AG08396 (cell line): ENCODE measurements around the gene ARL16.
"Not testable (repeated sequence)": the region's sequence is repeated elsewhere in the genome, so short reads cannot be mapped to it uniquely, and the experiment has no call there.

Experiments
- DNase-seq: peaks from one replicate; pipeline ENCODE4 v3.0.0; 2012; ENCODE audit warnings: low spot score, mixed read lengths

ARL16 gene

DNA sequence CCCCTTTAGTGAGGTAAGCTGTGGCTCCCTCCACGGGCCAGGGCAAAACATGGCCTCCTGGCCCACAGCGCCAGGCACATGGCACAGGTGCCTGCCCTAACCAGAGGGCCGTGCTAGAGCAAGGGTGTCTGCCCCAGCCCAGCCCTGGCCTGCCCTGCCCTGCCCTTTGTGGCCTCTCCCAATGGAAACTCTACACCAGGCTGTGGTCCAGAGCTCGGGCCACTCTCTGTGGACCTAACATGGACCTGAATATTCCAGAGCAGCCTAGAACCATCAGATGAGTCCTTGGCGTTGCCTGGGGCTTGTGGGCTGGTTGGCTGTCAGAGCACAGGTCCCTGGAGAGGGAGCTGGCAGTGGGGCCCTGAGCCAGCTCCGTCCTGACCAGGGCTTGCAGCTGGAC lies 11.6 kb upstream of the ARL16 start:
- DNase-seq, result no peak

DNA sequence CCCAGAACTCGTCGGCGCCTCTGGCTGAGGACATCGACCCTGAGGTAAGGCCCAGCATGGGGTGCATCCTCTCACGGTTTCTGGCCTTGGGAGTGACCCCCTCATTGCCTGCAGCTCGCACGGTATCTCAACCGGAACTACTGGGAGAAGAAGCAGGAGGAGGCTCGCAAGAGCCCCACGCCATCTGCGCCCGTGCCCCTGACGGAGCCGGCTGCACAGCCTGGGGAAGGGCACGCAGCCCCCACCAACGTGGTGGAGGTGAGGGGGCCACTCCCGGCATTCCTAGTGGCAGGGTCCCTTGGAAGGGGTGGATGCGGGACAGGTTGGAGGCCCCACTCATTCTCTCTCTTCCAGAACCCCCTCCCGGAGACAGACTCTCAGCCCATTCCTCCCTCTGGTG lies 11.2 kb upstream of the ARL16 start:
- no peak for DNase-seq

DNA sequence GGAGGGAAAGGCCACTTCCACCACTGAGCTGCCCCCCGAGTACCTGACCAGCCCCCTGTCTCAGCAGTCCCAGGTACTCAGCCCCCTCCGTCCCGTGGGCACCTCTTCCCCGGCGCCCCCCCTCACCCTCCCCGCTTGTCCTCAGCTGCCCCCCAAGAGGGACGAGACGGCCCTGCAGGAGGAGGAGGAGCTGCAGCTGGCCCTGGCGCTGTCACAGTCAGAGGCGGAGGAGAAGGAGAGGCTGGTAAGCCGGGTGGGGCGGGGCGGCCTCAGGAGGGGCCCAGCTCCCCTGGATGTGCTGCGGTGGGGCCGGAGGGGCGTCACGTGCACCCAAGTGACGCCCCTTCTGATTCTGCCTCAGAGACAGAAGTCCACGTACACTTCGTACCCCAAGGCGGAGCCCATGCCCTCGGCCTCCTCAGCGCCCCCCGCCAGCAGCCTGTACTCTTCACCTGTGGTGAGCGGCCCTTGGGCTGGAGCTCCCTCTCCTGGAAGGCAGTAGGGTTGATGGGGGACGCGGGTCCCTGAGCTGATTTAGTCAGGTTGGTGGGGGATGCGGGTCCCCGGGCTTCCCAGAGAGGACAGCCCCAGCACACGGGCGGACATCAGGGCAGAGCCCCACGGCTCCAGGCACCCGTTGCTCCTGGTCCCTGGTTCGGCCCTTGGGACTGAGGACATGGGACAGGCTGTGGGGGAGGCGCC lies 10.1 kb upstream of the ARL16 start:
- DNase-seq, result no peak

DNA sequence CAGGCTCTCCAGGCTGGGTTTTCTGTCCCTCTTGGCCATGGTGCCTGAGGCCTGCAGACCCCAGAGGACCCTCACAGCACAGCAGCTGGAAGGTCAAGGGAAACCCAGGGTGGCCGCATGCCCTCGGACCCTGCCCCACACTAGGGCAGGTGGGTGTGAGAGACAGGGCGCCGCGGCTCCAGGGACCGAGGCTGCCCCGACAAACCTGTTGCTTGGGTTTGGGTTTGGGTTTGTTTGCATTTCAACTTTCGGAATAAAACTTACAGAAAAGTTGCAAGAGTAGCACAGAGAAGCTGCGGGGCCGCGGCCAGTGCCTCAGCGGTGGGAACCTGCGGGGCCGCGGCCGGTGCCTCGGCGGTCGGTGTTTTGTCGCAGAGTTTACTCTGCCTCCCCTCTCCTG lies 8.0 kb upstream of the ARL16 start:
- no peak for DNase-seq

DNA sequence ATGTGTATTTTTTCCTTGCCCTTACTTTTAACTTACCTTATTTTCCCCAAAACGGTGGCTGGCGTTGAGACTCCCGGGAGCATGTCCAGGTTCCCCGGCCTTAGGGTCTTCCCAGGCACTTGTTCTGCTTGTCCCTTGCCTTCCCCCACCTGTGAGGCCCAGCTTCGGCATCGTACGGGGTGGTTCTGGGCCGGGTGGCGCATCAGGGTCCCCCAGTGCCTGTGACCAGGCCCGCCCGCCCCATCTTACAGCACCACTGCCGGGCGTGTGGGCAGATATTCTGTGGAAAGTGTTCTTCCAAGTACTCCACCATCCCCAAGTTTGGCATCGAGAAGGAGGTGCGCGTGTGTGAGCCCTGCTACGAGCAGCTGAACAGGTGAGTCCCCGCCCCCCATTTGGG lies 7.6 kb upstream of the ARL16 start:
- no peak for DNase-seq

GRCh38 chr17:81690549-81690948 lies 7.0 kb upstream of the ARL16 start:
- no peak for DNase-seq

- DNase-seq, result no peak
Measured at GRCh38 chr17:81690066-81690465, 6.5 kb upstream of the ARL16 start.

- DNase-seq, result no peak
Measured at GRCh38 chr17:81688616-81689015, 5.0 kb upstream of the ARL16 start.

DNA sequence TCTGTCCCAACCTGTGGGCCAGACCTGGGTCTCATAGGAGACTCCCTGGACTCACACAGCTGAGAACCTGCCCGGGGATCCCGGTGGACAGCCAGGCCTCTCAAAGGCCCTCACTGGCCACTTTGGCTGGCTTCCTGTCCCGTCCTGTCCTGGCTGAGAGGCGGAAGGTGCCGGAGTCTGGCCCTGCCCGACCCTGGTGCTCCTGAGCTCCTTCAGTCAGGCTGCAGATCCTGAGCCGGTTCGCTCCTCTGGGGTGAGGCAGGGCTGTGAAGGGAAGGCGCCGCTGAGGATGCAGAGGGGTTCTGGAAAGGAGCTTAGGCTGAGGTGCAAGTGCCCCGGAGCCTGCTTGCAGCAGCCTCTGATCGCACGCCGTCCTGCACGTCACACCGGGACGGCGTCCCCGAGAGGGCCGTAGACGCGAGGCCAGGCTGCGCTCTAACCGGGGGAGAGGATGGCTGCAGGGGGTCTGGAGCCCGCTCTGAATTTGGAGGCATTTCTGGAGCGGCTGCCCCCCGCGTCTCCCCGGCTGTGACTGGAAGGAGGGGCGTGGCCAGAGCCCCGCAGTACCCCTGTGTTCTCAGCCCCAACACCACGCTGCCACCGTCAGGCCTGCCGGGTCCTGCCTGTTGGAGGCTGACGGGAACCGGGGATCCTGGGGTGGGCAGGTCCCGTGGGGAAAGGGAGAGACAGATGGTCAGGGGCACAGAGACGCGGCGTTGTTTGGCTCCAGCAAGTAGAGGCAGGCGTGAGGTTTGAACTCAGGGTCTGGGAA lies 4.4 kb upstream of the ARL16 start:
- DNase-seq, result no peak

GRCh38 chr17:81686614-81687013 lies 3.0 kb upstream of the ARL16 start:
- no peak for DNase-seq

DNA sequence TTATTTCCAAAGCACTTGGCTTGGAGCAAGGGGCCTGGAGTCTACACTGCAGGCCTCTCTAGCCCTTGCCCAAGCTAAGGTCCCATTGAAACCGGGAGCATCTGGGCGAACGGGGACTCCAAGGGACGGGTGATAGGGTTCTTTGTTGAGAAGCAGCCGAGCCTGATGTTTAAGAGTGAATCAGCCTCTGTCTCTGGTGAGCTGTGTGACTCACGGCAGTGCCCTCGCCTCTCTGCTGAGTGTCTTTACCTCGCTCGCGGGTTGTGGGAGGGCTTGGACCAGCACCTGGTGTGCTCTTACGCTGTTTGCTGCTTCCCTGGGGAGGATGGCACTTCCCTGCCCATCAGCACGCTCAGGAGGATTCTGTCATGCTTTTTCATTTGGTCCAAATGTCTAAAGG lies 1.5 kb upstream of the ARL16 start:
- peak; percentile 83 for DNase-seq

DNA sequence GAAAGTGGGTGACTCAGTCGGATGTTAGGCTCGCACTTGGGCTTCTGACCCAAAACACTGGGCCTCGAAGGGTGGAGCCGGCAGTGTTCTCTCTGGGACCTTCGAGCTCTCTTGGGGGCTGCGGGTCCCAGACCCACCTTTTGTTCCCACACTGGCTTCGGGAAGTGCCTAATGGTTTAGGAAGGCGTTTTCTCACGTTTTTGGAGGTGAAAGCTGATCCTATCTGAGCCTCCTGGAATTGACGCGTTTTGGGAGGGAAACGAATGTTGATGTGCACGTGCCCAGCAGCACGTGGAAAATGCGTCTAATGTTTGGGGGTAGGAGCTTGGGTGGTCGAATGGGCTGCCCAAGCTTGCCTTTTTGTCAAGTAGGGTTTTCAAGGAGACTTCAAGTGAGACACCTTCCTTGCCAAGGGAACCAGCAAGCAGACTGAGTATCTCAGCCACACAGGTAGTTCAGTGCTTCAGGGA lies 880 bp upstream of the ARL16 start:
- DNase-seq, result no peak

DNA sequence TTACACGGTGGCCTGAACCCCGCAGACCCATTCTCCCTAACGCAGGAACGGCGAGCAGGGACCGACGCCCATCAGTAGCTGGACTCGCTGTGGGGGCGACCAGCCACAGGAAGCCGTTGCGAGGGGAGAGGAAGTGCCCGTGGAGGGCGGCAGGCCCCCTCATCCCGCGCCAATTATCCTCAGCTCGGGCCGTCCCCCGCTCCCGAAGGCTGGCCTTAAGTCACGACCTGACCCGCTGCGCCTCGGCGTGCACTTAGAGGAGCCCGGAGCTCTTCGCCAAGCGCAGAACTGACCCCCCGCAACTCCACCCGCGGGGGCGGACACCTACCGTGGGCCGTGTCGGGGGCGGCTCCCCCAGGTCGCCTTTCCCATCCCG lies 401 bp downstream of the ARL16 start:
- no peak for DNase-seq

GRCh38 chr17:81682565-81683207 lies 911 bp downstream of the ARL16 start:
- DNase-seq, result no peak

- DNase-seq, result no peak
Measured at GRCh38 chr17:81681672-81682071, 1.9 kb downstream of the ARL16 start.

DNA sequence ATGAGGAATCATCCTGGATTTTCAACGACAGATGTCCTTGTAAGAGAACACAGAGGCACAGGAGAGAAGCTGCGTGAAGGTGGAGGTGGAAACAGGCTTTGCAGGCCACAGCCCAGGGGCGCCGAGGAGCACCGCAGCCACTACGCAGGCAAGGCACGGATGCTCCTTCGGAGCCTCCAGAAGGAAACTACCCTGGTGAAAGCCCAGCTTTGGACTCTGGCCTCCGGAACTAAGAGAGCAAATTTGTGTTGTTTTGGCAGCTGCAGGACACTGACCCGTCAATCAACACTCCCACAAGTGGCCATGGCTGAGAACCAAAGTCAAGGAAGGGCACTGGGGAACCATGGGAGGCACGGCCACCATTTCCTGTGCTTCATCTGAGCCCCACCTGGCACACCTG lies 3.4 kb downstream of the ARL16 start:
- DNase-seq, result no peak

GRCh38 chr17:81676906-81677305 lies 6.7 kb downstream of the ARL16 start:
- DNase-seq, result no peak

- DNase-seq, result not testable (repeated sequence)
Measured at GRCh38 chr17:81675515-81676221, 7.9 kb downstream of the ARL16 start.

DNA sequence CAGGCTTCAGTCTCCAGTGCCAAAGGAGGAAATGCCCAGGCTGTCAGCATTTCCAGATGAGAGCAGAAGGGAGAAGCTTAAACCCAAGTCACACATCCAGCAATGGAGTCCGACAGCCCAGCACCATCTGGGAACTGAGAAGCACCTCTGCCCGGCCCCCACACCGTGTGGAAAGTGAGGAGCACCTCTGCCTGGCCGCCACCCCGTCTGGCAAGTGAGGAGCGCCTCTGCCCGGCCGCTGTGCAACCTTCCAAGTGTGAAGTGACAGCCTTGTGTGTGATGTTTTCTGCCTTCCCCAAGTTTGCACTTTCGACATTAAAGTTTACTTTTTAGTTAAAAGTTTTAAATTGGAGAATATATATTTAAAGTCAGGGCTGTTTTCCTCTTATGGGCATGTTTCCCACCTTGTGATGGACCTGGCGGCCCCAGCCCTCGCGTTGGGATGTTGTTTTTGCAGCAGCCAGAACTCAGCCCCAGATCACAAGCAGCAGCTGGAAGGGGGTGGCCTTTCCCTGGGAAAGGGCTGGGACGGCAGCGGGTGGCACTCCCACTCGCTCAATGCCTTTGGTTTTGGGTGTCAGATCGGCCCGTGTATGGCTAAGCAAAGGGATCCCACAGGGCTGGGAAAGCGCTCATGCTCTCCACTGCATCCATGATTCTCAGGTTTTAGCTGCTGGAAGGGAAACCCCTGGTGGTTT lies 9.9 kb downstream of the ARL16 start:
- DNase-seq, result no peak

- no peak for DNase-seq
Measured at GRCh38 chr17:81672954-81673353, 10.6 kb downstream of the ARL16 start.

- no peak for DNase-seq
Measured at GRCh38 chr17:81672504-81672903, 11.1 kb downstream of the ARL16 start.

DNA sequence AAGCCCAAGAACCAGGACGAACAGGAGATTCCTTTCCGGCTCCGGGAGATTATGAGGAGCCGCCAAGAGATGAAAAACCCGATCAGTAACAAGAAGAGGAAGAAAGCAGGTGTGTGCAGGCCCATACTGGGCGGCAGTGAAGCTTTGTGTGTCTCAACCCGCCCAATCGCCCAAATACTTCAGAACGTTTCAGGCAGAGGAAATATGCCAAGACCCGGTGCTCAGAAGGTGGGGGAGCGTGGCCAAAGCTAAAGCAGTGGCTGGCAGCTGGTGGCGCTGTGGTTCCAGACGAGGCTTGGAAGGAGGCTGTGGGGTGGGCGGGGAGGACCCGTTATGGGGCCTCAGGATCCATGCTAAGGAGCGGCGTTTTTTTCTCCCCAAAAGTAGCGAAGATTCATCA lies 15.8 kb downstream of the ARL16 start:
- DNase-seq, result no peak
